Measurements from ENCODE around the gene EPS8.

DNA sequence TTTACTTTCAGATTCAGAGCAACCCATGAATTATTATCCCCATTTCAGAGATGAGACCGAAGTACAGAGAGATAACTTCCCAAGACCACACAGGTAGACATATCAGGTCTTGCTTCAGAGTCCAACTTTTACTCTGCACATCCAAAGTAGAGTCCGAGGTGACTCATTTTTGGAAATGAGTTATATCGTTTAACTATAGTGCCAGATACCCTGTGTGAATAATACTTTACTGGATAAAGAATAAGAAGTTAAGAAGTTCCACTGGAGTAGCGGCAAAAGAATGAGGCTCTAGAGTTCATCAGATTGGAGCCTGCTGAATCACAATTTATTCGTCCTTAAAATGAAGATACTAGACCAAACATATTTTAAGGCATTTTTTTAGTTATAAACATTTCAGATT is 124.7 kb downstream of the EPS8 start:
- TF ChIP-seq, protein P1, sequence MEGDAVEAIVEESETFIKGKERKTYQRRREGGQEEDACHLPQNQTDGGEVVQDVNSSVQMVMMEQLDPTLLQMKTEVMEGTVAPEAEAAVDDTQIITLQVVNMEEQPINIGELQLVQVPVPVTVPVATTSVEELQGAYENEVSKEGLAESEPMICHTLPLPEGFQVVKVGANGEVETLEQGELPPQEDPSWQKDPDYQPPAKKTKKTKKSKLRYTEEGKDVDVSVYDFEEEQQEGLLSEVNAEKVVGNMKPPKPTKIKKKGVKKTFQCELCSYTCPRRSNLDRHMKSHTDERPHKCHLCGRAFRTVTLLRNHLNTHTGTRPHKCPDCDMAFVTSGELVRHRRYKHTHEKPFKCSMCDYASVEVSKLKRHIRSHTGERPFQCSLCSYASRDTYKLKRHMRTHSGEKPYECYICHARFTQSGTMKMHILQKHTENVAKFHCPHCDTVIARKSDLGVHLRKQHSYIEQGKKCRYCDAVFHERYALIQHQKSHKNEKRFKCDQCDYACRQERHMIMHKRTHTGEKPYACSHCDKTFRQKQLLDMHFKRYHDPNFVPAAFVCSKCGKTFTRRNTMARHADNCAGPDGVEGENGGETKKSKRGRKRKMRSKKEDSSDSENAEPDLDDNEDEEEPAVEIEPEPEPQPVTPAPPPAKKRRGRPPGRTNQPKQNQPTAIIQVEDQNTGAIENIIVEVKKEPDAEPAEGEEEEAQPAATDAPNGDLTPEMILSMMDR (IDR thresholded peaks at IDR 0.05): no peak
- TF ChIP-seq ZFX (IDR thresholded peaks at IDR 0.05; ENCODE audit: borderline replicate concordance): no peak

Data from 22Rv1 (cell line).